GM19351 (cell line): ENCODE results near the gene TMEM60.

Experiments used
- ATAC-seq: cut with Tn5 transposase; IDR thresholded peaks from one replicate; pipeline ENCODE4 v1.9.1; 2021; ENCODE audit warnings: mild to moderate bottlenecking, moderate library complexity; ENCODE audit not compliant: unreplicated experiment

Gene TMEM60

DNA sequence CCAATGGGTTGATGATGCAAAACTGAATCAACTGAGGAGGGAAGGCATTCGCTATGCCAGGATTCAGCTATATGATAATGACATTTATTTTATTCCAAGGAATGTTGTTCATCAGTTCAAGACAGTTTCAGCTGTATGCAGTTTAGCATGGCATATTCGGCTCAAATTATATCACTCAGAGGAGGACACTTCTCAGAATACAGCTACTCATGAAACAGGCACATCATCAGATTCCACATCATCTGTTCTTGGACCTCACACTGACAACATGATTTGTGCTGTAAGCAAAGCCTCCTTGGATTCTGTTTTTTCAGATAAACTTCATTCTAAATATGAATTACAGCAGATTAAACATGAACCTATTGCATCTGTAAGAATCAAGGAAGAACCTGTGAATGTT, 19.7 kb downstream of the TMEM60 start:
- ATAC-seq = no peak

DNA sequence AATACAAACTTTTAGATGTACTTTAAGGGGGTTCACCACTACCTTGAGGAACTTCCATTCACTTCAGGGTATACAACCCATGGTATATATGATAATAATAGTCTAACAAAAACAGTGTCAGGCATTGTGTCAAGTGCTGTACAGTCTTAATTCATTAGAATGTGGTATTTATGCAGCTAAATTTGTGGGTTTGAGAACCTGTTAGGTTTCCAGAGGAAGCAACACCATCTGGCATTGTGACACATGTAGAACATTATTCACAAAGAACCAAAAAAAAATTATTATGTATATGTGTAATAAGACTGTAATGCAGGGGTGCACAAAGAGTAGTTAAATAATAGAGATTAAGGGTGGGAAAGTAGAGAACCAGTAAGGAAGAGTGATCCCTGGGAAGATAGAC, 26.3 kb downstream of the TMEM60 start:
- no peak for ATAC-seq

DNA sequence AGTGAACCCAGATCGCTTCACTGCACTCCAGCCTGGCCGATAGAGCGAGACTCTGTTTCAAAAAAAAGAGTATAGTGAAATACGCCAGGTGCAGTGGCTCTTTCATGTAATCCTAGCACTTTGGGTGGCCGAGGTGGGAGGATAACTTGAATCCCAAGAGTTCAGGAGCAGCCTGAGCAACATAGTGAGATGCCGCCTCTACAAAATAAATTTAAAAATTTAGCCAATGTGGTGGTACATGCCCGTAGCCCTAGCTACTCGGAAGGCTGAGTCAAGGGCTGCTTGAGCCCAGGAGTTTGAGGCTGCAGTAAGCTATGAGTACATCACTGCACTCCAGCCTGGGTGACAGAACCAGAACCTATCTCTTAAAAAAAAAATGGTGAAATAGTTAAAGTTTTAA, 27.9 kb downstream of the TMEM60 start:
- ATAC-seq = no peak

DNA sequence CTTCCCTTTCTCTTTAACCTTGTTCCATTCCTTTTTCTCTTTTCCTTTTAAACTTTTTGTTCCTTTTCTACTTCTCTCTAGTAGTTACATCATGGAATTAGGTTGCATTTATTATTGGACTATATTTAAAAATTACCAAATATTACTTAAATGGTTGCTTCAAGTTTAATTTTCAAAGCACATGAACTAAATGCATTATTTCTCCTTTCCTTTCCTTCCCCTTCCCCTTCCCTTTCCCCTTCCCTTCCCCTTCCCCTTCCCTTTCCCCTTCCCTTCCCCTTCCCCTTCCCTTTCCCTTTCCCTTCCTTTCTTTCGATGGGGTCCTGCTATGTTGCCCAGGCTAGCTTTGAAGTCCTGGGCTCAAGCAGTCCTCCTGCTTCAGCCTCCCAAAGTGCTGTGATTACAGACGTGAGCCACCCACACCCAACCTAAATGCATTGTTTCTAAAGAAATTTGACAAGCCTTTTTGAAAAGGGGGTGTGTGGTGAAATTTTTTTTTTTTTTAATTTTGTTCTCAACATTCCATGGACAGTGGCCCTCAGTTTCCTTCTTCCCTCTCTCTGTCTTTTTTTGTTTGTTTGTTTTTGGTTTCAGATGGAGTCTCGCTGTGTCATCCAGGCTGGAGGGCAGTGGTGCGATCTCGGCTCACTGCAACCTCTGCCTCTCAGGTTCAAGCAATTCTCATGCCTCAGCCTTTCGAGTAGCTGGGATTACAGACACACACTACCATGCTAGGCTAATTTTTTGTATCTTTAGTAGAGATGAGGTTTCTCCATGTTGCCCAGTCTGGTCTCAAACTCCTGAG, 31.2 kb downstream of the TMEM60 start:
- no peak for ATAC-seq

DNA sequence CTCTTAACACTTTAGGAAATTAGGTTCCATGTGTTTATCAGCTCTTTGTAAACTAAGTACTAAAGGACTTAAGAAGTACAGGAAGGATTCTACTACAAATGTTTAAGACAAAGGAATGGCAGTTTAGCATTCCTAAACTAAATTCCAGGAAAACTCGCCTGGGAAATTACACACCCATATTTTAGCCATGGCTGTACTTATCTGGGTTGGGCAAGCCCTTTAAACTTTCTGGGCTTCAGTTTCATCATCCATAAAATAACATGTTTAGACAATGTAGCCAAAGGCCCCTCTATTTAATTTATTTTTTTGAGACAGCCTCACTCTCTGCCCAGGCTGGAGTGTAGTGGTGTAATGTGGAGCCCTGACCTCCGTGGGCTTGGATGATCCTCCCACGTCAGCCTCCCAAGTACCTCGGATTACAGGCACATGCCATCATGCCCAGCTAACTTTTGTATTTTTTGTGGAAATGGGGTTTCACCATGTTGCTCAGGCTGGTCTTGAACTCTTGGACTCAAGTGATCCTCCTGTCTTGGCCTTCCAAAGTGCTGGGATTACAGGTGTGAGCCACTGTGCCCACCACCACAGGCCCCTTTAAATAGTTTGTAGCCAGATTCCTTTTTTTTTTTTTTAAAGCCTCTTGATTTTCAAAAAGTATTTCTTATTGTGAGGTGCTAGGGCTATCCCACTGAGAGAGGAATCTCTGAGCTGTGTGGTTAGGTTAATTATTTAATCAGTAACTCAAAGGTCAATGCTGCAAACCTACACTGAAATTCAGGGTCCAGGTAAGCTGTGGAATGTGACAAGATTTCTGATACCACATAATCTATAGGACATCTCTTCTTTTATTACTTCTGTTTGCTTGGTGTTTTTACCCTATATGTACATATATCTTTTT, 32.1 kb downstream of the TMEM60 start:
- no peak for ATAC-seq

DNA sequence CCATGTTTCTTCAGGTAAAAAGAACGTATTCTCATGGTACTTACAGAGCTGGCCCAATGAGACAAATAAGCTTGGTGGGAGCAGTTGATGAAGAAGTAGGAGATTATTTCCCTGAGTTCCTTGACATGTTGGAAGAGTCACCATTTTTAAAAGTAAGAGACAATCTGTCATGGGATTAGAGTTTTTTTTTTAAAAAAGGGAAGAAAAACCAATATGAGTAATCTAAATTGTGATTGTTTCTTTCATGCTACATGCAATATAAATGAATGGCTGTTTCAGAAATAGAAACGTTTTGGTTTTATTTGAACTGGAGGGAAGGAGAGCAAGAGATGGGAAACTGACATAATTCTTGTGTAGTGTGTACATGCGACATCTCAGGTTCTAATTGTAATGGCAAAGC, 32.8 kb downstream of the TMEM60 start:
- ATAC-seq = no peak

DNA sequence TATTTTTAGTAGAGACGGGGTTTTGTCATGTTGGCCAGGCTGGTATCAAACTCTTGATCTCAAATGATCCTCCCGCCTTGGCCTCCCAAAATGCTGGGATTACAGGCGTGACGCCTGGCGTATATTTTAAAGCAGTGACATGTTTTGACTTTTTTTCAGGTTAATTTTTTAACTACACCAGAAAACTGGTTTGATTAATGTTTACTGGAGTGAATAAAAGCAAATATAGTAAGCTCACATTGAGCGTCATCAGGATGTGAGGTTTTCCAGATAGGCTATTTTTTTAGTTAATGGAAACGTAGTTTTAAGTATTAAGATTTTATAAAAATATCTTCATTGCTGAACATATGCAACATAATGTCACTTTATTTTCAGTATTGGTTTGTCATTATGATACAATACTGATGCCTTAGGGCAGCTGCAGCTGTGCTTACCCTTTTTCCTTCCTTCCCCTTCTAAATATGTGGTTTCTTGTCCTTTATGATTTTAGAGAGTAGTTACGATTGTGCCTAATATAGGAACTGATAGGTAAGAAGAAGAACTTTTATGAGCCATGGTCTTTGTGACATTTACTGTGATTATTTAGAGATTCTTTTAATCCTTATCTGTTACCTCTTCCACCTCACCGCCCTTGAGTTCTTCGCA, 37.3 kb downstream of the TMEM60 start:
- ATAC-seq = no peak

DNA sequence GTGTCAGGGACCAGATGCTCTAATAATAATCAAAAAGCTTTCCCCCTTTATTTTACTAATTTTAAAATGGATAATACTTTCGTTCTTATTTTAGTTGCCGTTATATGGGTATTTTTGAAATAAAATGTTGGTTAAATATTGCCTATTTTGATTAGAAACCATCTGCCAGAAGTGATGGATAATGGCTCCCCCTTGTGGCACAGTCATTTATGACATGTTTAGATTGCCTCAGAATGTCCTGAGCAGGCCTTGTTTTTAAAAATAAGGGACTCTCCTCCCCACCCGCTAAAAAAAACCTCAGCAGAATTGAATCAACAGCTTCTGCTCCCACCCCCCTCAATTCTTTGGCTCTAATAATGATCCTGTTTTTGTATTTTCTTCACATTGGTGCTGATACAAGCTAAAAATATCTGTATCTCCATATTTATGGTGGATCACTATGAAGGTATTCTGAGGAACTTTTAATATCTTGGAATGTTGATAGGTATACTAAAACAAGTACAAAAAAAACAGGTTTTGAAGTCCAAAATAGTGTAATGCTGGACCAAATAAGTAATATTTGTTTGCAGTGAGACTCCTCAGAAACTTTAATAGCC, 38.8 kb downstream of the TMEM60 start:
- ATAC-seq = no peak

DNA sequence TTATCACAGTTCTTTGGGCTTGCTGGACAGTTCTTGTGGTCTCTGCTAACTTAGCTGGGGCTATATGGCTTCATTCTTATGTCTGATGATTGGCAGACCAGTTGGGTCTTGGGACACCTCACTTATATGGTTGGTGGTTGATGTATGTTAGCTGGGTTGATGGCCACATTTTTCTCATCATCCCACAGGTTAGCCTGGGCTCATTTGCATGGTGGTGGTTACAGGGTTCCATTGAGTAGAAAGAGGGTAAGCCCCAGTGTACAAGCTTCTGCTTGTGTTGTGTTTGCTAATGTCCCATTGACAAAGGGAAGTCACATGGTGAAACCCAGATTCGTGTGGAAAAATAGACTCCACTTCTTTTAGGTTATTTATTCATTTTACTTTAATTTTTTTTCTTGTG, 40.6 kb downstream of the TMEM60 start:
- peak; percentile 97 for ATAC-seq

DNA sequence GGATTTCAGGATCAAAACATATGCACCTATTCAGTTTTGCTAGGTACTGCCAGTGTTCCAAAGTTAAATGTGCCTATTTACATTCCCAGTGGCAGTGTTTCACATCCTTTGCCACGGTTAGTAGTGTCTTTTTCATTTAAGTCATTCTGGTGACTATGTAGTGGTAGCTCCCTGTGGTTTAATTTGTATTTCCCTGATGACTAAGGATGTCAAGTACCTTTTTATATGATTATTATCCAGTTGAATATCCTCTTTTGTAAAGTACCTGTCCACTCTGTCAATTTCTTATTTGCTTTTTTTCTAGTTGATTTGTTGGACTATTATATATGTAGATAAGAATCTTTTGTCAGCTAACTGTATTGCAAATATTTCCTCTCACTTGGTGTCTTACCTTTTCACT, 45.1 kb downstream of the TMEM60 start:
- ATAC-seq = no peak

DNA sequence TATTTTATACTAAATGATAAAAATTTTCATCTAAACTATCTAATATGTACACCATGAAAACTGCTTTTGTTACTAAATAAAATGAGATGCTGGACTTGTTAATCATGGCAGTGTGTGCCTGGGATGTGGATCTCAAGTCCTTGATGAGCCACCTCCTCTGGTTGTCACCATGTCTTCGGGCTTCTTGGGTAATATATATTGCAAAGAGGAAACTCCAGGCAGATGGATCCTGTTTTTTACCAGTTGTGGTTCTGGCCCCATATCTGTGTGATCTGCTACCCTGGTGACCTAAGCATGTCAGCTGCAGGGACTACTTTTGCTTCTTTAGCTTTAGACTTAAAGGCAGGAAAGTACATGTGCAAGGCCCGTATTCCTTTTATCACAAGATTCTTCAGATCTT, 46.2 kb downstream of the TMEM60 start:
- ATAC-seq = no peak

DNA sequence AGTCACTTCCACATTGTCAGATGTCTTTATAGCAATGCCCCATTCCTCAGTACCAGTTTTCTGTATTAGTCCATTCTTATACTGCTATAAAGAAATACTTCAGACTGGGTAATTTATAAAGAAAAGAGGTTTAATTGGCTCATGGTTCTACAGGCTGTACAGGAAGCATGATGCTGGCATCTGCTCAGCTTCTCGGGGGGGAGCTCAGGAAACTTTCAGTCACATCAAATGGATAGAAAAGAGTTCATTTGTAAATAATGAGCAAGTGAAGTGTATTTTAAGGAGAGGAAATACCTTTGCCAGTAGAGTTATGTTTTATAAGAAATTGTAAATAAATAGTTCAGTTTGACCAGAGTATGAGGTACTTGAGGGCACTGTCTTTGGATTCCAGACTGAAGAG, 50.5 kb downstream of the TMEM60 start:
- ATAC-seq = no peak

DNA sequence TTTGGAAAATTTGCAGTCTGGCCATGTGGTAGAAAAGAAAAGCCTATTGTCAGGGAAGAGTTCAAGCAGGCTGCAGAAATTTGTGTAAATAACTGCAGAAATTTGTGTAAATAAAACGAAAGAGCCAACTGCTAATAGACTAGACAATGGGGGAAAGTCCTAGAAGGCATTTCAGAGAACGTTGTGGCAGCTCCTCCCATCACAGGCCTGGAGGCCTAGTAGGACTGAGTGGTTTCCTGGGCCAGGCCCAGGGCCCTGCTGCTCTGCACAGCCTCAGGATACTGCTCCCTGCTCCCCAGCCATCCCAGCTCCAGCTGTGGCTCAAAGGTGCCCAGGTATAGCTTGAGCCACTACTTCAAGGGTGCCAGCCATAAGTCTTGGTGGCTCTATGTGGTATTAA, 51.1 kb downstream of the TMEM60 start:
- ATAC-seq = no peak

DNA sequence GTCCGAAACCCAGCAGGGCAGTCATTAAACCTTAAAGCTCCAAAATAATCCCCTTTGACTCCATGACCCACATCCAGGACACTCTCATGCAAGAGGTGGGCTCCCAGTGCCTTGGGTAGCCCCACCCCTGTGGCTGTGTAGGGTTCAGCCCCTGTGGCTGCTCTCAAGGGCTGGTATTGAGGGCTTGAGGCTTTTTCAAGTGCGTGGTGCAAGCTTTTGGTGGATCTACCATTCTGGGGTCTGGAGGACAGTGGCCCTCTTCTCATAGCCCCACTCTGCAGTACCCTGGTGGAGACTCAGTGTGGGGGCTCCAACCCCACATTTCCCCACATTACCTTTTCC, 51.4 kb downstream of the TMEM60 start:
- no peak for ATAC-seq

DNA sequence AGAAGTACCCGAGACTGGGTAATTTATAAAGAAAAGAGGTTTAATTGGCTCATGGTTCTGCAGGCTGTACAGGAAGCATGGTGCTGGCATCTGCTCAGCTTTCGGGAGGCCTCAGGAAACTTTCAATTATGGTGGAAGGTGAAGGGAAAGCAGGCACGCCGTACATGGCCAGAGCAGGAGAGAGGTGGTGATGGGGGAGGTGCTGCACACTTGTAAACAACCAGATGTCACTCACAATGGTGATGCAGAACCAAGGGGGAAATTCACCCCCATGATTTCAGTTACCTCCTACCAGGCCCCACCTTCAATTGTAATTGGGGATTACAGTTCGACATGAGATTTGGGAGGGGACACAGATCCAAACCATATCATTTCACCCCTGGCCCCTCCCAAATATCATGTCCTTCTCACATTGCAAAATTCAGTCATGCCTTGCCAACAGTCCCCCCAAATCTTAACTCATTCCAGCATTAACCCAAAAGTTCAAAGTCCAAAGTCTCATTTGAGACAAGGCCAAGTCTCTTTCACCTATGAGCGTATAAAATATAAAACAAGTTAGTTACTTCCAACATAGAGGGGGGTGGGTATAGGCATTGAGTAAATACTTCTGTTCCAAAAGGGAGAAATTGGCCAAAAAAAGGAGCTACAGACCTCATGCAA, 51.9 kb downstream of the TMEM60 start:
- ATAC-seq = no peak

DNA sequence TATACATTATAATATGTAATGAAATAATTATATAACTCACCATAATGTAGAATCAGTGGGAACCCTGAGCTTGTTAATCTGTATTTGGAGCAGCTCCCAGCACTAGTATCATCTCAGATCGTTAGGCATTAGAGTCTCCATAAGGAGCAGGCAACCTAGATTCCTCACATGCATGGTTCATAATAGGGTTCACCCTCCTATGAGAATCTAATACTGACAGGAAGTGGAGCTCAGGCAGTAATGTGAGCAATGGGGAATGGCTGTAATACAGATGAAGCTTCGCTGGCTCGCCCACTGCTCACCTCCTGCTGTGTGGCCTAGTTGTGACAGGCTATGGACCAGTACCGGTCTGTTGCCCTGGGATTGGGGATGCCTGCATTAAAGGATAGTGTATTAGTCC, 52.5 kb downstream of the TMEM60 start:
- no peak for ATAC-seq
